Stimulated activated CD4-positive, alpha-beta T cell treated with anti-CD3 and anti-CD28 coated beads, Interleukin-2, amount 100 ng/mL, for 4 hours (primary cell): ENCODE measurements around the gene ATXN1.
"Not testable (repeated sequence)": the region's sequence is repeated elsewhere in the genome, so short reads cannot be mapped to it uniquely, and the experiment has no call there.

Source experiments
- DNase-seq: peaks from one replicate; pipeline ENCODE4 v3.0.0-alpha.2; 2020; ENCODE audit warnings: low read depth

Gene ATXN1

DNA sequence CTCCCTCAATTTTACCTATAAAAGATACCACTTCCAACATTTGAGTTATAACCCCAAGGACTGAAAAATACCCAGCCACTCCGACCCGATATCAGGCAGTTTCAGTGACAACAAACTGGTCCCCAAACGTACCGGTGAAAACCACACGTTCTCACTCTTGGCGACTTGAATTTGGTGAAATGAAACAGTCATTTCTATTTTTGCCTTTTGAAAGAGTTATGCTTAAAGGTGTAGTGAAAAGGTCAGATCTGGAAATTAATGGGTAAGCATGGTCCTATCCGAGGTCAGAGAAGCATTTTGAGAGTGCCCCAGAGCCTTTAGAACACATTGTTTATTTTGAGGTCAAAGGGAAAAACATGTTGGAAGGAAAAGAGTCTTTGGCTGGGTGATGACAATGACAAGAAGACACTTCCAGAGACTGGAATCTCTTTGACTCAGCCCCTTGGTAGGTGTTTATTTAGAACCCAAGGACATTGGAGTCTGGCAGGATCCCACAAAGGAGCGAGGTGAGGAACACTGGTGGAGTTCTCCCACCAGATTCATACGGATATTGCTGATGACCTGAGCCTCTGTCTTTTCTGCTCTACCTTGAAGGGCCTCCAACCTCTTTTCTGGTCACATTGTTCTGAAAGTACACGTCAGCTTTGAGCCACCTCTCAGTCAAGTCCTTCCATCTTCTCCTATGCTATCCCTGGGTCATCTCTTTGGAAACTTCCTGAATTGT lies 287.9 kb downstream of the ATXN1 start:
- DNase-seq = no peak

DNA sequence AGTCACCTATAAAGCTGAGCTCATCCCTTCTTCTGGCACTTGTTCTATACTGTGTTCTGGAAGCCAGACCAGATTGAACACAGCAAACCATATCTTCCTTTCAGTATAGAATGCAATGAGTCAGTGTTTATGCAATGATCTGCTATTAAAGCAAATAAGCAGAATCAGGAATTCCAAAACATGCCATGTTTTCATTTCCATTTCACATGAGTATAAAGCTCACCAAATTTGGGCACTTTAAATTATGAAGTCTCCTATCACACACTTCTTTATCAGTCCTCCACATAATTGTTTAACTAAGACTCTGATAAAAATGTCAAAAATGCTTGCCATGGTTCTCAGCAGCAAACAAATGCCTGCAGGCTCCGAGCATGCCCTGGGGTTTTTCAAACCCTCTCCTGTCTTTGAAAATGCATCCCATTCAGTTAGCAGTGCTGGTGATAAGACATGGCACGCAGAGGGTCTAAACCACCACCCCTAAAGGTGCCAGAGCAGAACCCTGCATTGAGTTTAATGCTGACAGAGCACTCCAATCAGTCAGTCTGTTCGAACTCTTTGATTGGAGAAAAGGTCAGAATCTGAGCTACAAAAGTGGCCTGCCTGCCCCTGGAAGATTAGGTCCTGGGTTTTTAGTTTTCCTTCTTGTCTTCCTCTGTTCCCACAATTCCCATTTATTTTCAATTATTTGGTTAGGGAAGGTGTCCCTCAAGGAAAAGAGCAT lies 288.8 kb downstream of the ATXN1 start:
- DNase-seq = no peak

DNA sequence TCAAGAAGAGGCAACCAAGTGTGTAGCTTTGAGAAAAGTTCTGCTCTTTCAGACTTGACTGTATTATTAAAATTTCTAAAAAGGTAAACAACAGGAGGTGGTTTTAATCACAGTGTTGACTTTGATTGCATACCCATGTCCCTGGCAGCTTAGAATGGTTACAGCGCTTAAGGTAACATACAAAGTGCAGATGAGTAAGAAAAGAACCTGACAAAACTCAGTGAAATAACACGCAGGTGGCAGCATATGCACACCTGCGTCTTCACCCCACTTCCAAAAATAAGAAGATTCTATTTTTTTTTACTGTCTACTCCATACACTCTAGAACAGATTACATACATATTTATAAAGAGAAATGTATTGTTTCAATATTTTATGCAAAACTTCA lies 289.4 kb downstream of the ATXN1 start:
- DNase-seq = no peak

DNA sequence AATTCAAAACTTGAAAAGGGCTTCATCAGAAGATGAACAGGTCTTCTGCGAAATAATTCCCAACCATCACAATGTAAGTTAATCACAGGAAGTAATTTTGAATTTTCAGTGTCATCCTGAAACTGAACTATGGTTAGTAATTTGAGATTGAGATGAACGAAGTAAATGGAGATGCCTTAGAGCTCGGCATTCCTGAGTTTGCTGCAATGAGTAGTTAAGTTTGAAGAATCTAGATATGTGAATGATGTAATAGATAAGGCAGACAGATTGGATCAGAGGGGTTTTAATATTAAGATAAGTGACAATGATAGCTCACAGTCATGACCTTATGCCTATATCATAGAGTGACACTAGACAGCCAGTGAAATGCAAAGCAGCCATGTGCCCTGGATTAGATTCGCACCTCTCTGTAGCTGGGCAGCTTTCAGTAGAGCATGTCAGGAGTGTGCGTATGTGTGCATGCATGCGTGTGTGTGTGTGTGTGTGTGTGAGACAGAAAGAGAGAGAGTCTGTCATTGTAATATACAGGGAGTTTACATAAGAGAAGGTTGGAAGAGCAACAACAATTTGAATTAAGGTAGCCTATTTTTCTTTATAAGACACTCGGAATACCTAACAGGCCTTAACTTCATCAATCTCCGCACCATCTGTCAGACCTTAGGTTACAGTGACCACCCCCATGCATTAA lies 289.9 kb downstream of the ATXN1 start:
- DNase-seq = no peak

DNA sequence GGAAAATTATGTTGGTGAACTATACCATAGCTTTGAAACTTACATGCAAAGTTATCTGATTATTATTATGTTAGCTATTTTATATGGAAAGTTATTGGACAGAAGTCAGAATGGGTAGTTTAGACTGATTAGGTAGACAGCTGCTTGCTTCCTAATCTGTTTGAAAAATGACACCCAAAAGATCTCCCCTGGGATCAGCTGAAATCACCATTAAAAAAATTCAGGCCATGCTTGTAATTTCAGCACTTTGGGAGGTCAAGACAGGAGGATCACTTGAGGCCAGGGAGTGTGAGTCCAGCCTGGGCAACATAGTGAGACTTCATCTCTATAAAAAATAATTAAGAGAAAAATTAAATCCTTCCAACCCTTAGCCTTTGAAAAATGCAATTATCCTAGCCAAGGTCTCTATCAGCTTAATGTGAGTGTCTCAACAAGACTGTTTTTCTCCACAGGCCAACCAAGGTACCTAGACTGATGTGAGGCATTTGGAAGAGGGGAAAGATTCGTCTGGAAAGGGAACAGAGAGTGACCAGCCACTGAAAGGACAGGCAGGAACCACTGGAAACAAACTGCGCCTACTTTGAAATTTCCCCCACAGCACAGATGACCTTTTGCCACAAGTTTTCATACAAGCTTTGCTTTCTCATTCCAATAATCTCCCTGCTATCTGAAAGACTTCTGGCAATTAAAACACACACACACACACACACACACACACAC lies 290.6 kb downstream of the ATXN1 start:
- no peak for DNase-seq

DNA sequence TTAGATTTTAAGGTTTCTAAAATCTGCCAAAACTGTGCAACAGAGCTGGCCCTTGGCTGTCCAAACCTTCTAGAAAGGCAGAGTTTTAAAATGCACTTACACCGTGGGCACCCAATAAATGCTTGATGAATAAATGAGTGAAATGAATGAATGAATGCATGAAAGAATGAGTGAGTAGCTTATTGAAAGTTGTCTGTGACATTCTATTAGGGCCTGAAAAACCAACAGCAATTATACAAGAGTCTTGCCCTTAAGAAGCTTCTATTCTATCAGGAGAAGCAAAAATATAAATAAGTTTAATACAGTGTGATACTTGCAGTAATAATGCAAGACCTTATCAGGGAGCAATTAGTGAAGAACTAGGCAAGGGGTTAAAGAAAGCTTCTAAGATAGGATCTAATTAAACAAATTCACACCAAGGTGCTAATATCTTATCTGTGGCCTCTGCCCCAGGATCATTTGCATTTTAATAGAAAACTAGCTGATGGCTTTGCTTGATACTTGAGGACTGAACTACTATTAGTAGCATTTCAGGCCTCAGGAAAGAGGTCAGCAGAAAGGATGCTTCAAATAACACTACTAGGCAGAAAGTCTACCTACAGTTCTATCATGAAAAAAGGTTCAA lies 292.2 kb downstream of the ATXN1 start:
- no peak for DNase-seq

DNA sequence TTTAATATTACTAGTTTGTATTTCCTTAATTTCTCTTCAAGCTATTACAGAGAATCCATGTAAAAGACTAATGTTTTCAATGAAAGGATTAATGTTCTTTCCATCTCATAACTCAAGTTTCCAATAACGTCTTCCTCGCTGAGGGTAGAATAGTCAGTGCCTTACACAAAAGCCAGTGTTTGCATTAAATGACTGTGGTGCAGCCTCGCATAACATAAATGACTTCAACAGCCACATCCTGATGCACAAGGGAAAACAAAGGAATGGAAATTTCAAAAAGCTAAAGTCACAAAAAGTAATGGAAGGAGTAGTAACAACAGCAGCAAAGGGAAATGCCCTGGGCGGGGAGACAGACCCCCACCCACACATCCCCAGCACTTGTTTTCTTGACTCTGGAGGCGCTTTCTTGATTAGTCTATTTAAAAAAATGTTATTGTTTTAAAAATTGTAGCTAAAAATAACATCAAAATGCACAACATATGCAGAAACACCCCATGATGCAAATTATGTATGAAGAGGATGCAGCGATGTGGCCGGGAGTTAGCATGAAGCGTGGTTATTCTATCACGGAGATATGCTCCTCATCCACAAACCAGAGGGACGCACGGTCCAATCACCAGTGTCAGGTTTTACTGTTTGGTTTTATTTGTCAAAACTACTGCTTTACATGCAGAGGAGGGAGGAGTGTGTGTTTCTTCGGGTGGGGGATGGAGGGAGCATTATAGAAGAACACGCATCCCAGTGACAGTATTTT lies 294.3 kb downstream of the ATXN1 start:
- no peak for DNase-seq

DNA sequence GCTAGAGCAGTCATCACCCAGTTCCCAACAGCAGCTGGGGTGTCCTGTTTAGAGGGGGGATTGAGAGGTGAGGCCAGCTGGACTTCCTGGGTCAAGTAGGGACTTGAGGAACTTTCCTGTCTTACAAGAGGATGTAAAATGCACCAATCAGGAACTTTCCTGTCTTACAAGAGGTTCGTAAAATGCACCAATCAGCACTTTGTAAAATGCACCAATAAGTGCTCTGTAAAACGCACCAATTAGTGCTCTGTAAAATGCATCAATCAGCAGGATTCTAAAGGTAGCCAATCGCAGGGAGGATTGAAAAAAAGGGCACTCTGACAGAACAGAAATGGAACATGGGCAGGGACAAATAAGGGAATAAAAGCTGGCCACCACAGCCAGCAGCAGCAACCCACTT lies 297.2 kb downstream of the ATXN1 start:
- DNase-seq = no peak

DNA sequence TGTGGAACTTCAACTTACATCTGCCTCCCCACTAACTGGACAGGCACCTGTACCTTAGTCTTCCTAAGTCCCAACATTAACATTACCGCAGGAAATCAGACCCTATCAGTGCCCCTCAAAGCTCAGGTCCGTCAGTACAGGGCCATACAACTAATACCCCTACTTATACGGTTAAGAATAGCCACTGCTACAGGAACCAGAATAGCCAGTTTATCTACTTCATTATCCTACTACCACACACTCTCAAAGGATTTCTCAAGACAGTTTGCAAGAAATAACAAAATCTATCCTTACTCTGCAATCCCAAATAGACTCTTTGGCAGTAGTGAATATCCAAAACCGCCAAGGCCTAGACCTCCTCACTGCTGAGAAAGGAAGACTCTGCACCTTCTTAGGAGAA lies 298.0 kb downstream of the ATXN1 start:
- DNase-seq = not testable (repeated sequence)

DNA sequence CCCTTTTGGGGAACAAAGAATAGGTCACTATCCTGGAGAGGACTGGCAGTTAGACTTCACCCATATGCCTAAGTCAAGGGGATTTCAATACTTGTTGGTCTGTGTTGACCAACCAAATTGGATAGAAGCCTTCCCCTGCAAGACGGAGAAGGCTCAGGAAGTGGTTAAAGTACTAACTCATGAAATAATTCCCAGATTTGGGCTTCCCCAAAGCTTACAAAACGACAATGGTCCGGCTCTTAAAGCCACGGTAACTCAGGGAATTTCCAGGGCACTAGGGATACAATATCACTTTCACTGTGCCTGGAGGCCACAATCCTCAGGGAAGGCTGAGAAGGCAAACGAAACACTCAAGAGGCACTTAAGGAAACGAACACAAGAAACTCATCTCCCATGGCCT lies 299.8 kb downstream of the ATXN1 start:
- DNase-seq = no peak

DNA sequence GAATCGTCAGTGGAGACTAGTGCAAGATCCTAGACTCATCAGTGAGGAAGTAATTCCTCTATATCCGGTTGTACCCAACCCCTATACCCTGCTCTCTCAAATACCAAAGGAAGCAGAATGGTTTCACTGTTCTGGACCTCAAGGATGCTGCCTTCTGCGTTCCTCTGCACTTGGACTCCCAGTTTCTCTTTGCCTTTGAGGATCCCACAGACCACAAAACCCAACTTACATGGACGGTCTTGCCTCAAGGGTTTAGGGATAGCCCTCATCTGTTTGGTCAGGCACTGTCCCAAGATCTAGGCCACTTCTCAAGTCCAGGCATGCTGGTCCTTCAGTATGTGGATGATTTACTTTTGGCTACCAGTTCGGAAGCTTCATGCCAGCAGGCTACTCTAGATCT lies 301.8 kb downstream of the ATXN1 start:
- DNase-seq = not testable (repeated sequence)

DNA sequence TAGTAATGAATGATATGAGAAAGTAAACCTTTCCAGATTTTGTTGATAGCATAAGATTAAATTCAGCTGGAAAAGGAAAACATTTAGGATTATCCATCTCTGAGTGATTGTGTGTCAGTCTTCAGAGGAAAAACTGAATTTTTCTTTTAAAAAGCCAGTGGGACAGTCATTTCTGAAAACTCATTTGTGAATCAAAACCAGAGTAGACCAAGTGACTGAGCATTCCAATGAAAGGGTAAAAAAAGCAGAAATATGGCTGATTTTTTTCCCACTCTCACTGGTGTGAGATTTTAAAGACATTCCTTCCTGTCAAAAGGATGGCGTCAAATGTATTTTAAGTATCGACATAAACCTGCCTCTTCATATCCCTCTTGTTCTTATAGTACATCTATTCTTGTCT lies 308.9 kb downstream of the ATXN1 start:
- DNase-seq = no peak

DNA sequence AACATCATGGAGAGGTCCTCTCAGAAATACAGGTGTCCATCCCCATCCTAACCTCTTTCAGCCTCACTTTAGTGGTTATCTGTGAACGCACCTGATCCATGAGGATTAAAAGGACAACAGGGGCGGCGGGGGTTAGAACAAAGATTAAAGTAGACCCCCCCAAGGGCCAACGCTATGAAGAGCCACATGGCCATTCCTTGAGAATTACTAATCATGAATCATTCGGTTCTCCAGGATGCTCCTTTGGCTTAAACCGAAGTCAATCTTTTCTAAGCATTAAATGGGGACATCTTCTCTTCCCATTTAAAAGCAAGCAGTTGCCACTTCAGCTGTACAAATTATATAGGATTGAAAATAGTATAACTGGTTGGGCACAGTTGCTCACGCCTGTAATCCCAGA lies 310.4 kb downstream of the ATXN1 start:
- DNase-seq = no peak

DNA sequence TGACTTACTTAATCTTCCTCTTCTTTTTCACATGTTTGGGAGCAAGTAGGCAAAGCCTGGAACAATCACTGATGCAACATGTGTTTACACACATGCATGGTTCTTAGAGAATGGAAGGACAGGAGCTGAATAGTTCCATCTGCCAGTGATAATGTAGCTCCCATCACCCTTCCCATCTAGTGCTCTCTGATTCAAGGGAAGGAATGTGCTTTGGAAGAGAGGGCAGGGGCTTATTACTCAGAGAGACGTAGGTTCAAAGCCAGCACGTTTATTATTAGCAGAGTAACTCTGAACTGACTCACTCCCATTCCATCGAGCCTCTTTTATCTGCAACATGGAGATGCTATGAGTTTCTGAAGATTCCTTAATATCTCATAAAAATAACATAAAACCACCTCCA lies 311.0 kb downstream of the ATXN1 start:
- DNase-seq = no peak

DNA sequence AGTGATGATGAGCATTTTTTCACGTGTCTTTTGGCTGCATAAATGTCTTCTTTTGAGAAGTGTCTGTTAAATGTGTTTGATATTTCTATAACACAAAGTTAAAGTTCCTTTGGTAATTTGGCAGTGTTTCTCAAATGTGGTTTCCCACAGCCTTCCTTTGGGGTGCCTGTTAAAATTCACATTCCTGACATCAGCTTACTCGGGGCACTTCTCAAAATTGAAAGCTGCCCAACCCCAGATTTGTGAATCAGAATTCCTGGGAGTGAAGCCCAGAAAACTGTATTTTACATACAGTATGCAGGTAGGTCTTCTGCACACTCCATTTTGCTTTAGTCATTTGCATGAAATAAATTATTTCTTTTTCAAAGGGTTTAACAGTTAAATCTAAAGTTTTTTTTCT lies 315.0 kb downstream of the ATXN1 start:
- DNase-seq = no peak

DNA sequence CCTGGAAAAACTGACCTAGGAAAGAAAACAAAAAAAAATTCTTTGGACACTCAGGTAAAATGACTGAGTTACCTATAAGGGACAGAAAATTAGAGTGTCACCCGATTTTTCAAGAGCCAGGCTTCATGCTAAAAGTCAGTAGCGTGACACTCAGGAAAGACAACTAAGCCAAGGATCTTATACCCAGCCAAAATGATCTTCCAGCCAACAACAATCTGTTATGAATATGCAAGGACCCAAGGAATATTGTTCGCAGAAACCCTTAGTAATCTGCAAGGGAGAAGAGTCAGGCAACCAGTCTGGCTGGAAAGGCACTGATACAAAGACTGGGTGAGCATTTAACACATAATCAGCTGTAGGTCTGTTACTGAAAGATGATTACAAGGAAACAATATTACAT lies 319.2 kb downstream of the ATXN1 start:
- DNase-seq = no peak

DNA sequence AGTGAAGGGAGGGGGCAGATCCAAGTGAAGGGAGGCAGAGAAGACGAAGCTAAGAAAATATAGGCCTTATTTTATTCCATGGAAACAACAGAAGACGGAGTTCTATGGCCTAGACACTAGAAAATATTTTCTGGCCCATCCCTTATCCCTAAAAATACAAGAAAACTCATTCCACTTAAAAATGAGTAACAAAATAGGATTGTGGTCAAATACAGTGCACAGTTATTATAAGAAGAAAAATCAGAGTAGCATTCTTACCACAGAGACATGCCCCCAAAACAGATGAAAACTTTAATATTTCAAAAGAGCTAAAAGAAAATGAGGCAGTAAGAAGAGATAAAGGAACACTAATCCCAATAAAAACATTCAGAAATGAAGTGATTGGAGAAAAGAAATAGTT lies 320.0 kb downstream of the ATXN1 start:
- DNase-seq = no peak

DNA sequence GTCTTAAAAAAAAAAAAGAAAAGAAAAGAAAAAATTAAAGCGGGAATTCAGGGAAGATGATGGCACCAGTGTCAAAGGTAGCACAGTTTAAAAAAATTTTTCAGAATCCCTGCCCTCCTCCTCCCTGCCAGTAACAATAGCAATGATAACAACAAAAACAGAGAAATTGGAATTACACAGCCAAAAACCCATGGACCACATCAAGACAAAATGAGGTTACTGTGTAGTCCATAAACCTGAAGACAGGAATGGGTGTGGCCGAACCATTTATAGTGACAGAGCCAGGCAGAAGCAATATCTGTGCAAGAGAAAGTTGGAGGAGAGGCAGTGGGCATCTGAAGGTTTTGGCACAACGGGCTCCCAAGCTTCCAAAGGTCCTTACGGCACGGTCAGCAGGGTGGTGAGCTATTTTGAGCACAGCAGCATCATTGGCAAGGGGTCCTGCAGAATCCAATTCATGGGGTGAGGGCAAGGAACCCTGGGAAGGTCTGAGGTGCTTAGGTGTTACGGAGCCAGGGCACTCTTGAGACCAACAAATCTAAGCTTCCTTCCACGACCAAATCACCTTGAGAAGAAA lies 320.5 kb downstream of the ATXN1 start:
- no peak for DNase-seq

DNA sequence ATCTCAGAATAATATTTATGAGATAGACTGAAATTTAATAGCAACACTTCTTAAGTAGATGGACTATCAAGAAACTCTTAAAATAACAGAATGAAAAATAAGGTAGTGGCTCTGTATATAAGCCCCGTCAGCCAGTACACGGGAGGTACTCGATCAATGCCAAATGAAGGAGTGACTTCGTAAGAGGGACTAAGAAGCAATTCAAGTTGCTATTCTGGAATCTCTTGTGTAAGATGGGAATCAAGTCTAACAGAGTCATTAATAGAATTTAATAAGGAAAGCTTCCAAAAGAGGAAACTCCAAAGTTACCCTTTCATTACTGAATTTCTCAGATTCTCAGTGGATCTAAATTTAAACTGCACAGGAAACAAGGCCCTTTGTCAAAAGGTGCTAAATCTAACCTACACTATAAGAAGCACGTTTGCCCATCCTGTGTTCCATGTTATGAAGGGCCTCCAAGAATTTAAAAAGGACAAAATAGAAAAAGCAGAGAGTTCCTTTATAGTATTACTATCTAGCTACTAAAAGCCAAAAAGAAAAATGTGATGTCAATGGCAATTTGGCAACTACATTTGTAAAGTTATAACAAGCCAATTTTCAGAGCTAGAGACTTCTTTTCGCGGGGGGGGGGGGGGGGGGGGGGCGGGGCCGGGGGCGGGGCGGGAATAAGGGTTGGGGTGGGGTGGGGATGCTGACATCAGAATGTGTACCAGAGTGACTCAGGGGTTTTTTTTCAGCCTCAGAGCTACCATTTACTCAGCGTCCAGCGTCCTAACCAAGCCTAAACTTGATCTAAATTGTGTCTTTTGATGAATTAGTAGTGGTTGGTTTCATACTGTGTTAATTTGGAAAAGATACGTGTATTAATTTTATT lies 322.3 kb downstream of the ATXN1 start:
- no peak for DNase-seq

DNA sequence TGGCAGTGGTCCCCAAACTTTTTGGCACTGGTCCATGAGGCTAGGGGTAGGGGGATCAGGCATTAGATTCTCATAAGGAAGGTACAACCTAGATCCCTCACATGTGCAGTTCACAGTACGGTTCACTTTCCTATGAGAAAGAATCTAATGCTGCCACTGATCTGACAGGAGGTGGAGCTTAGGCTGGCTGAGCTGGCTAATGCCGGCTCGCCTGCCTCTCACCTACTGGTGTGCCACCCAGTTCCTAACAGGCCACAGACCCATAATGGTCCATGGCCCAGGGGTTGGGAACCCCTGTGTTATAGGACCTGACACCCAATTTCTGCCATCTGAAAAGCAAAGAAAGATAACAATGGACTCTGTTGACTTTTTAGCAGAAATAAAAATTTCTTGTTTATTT lies 323.3 kb downstream of the ATXN1 start:
- no peak for DNase-seq
